Measurements from ENCODE around the gene NGDN.

The NGDN gene

GRCh38 chr14:23430016-23430722 is 39.3 kb upstream of the NGDN start:
- Mint-ChIP-seq H3K27me3 (ENCODE audit: low read depth, poor library complexity) (peaks cover 65% of the 10 kb centered on the region), H3K36me3 (ENCODE audit: low read depth) (no peaks in the 10 kb centered on the region), H3K4me3 (no peak overlapping the region), H3K27ac (no peak overlapping the region), H3K9me3 (no peaks in the 10 kb centered on the region), H3K4me1 (peaks cover 9% of the 10 kb centered on the region)
- TF ChIP-seq, protein P1, sequence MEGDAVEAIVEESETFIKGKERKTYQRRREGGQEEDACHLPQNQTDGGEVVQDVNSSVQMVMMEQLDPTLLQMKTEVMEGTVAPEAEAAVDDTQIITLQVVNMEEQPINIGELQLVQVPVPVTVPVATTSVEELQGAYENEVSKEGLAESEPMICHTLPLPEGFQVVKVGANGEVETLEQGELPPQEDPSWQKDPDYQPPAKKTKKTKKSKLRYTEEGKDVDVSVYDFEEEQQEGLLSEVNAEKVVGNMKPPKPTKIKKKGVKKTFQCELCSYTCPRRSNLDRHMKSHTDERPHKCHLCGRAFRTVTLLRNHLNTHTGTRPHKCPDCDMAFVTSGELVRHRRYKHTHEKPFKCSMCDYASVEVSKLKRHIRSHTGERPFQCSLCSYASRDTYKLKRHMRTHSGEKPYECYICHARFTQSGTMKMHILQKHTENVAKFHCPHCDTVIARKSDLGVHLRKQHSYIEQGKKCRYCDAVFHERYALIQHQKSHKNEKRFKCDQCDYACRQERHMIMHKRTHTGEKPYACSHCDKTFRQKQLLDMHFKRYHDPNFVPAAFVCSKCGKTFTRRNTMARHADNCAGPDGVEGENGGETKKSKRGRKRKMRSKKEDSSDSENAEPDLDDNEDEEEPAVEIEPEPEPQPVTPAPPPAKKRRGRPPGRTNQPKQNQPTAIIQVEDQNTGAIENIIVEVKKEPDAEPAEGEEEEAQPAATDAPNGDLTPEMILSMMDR (IDR thresholded peaks at IDR 0.05) = no peak
- no peak for DNase-seq

DNA sequence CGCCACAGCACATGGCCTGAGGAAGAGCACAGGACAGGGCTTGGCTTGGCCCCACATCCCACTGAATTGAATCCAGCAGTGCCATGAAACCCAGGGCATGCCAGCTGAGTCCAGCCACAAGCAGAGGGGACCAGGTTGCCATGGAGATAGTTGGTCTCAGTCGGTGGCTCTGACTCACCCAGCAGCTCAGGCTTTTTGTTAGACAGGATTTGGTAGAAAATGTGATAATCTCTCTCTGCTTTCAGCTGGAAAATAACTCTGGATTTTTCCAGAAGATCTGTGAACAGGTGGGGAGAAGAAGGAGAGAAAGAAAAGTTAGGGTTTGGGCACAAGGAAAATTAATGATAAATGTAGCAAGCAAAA is 38.8 kb upstream of the NGDN start:
- DNase-seq = no peak
- TF ChIP-seq, protein P1 (IDR thresholded peaks at IDR 0.05) = no peak
- Mint-ChIP-seq H3K27me3 (ENCODE audit: low read depth, poor library complexity) (peaks cover 63% of the 10 kb centered on the region), H3K4me1 (peaks cover 15% of the 10 kb centered on the region), H3K4me3 (no peak overlapping the region), H3K27ac (no peak overlapping the region), H3K9me3 (no peaks in the 10 kb centered on the region), H3K36me3 (ENCODE audit: low read depth) (no peaks in the 10 kb centered on the region)

DNA sequence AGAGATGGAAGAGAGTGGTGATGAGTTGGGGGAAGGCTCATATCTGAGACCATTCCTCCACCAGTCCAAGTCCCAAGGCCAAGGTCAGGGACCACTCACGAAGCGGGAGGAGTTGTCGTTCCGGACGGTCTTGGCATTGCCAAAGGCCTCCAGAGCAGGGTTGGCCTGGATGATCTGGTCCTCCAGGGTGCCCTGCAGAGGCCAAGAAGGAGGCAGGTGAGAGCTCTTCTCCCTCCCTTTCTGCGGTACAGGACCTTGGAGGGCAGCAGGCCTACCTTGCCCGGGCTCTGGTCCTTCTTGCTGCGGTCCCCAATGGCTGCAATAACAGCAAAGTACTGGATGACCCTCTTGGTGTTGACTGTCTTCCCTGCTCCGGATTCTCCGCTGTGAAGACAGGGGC is 38.0 kb upstream of the NGDN start:
- TF ChIP-seq, protein P1 (IDR thresholded peaks at IDR 0.05) = no peak
- H3K4me3 Mint-ChIP-seq = no peak overlapping the region
- H3K27me3 Mint-ChIP-seq (ENCODE audit: low read depth, poor library complexity) = peaks cover 63% of the 10 kb centered on the region
- H3K9me3 Mint-ChIP-seq = no peaks in the 10 kb centered on the region
- no peak for DNase-seq
- H3K27ac Mint-ChIP-seq = peak overlapping the region; percentile 33
- H3K4me1 Mint-ChIP-seq = peaks cover 23% of the 10 kb centered on the region
- no peaks in the 10 kb centered on the region for H3K36me3 Mint-ChIP-seq (ENCODE audit: low read depth)

DNA sequence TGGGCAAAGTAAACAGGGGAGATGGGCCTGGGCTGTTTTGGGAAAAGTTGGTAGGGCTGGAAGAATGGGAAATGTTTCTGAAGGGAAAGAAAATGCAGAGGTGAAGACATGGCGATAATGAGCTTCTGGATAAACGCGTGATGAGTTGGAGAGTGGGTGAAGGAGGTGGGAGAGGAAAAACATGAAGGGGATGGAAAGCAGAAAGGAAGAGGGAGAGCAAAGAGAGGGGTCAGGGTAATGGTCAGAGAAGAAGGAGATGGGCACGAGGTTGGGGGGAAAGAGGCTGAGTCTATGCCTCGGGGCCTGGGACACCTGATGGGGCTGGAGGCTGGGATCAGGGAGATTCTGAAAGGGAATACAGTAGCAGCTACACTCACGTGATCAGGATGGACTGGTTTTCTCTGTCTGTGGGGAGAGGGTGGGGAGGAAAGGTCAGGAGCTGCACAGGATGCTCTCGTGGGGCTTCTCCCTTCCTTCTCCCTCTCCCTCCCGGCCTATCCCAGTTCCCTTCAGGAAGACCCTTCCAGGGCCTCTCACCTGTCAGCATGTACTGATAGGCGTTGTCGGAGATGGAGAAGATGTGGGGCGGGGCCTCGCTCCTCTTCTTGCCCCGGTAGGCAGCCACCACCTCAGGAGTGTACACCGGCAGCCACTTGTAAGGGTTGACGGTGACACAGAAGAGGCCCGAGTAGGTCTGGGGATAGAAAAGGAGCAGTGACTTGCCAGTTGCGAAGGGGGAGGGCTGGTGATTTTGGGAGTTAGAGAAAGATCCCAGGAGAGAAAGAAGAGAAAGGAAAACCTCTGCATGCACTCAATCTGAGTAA is 37.2 kb upstream of the NGDN start:
- Mint-ChIP-seq H3K4me1 (peaks cover 30% of the 10 kb centered on the region), H3K9me3 (no peaks in the 10 kb centered on the region), H3K27me3 (ENCODE audit: low read depth, poor library complexity) (peaks cover 62% of the 10 kb centered on the region), H3K36me3 (ENCODE audit: low read depth) (no peaks in the 10 kb centered on the region), H3K27ac (no peak overlapping the region), H3K4me3 (no peak overlapping the region)
- DNase-seq = no peak
- TF ChIP-seq, protein P1 (IDR thresholded peaks at IDR 0.05) = no peak

DNA sequence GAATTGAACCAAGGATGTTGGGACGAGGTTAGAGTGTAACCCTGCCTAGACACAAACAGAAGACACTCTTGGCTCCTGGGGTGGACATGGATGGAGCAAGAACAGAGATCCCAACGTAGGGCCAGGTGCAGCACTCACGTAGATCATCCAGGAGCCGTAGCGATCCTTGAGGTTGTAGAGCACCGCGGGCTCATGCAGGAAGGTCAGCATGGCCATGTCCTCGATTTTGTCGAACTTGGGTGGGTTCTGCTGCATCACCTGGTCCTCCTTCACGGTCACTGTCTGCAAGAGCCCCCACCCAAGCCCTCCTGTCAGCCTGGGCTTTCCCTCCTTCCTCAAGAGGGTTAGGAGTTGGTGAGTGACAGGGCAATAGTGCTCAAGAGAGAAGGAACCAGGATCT is 36.6 kb upstream of the NGDN start:
- Mint-ChIP-seq H3K27ac (no peak overlapping the region), H3K9me3 (no peaks in the 10 kb centered on the region)

More for the DNA sequence above, 36.6 kb upstream of the NGDN start:
- no peak for DNase-seq
- peaks cover 55% of the 10 kb centered on the region for H3K27me3 Mint-ChIP-seq (ENCODE audit: low read depth, poor library complexity)
- H3K36me3 Mint-ChIP-seq (ENCODE audit: low read depth) = no peaks in the 10 kb centered on the region
- peaks cover 36% of the 10 kb centered on the region for H3K4me1 Mint-ChIP-seq
- H3K4me3 Mint-ChIP-seq = no peak overlapping the region
- TF ChIP-seq, protein P1 (IDR thresholded peaks at IDR 0.05) = no peak

Measured in nephron progenitor cell (in vitro differentiated cells).